HG03097 (cell line): ENCODE measurements around the gene C1QL4.

Experiments used
- ATAC-seq: cut with Tn5 transposase; IDR thresholded peaks from one replicate; pipeline ENCODE4 v1.9.1; 2021; ENCODE audit not compliant: unreplicated experiment, low FRiP score

The C1QL4 gene

DNA sequence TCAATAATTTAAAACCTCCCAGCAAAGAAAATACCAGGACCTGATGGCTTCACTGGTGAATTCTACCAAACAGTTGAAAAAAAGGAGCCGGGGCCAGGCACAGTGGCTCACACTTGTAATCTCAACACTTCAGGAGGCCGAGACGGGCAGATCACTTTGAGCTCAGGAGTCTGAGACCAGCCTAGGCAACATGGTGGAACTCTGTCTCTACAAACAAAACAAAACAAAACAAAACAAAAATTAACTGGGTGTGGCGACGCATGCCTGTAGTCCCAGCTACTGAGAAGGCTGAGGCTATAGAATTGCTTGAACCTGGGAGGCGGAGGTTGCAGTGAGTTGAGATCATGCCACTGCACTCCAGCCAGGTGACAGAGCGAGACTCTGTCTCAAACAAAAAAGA is 27.6 kb downstream of the C1QL4 start:
- no peak for ATAC-seq

DNA sequence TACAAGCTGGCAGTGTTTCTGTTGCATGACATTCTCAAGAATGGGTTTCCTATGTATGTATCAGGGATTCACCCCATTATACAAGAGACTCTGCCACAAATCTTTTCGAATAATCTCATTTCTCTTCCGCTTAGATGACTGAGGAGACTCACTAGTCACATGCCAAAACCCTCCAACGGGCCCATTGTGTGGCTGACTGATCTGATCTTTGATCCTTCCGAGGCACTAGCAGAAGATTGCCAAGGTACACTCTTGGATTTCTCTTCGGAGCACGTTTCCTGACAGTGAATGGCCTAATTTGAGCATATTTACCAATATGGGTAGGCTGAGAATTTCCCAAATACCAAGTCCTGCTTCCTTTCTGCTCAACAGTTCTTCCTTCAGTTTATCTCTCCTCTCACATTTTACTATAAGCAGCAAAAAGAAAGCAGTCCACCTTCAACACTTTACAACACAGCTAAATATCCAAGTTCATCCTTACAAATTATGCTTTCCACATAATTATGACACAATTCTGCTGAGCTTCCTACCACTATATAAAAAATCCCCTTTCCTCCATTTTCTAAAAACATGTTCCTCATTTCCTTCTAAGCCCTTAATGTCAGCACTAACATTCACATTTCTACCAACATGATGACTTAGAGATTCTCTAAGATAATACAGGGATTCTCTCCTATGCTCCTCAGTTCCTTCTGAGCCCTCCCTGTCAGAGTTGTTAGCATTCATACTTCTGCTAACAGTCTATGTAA is 31.1 kb downstream of the C1QL4 start:
- ATAC-seq: no peak

DNA sequence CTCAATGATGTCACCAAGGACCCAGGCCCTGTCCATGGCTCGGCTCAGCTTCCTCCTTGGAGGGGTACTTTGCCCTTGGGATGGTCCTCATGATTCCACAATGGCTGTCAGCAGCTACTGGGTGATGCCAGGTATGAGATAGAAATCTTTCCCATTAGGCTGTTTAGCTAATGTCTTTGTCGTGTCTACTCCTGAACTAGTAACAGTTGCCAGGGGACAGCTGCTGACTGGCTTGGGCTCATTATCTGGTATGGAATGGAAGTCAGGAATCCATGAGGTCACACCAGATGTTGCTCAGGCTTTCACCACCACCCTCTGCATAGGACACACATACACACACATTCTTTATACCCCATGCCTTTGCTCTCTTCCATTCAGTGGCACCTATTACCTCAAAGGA is 32.8 kb downstream of the C1QL4 start:
- no peak for ATAC-seq

DNA sequence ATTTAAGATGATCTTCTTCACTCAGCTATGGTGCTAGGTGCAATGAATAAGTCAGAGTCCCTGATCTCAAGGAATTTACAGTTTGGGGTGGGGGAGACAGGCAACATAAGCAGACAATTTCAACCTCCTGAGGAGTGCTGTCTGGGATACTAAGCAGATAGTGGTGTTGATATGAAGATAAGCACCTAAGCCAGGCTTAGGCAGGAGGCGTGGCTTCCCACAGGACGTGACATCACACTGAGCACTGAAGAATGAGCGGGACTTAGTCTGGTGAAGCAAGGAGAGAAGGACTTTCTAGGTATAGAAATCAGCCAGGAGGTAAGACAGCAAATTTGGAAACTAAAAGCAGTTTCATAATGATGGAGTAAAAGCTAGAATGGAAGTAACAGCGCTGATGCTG is 35.2 kb downstream of the C1QL4 start:
- no peak for ATAC-seq

DNA sequence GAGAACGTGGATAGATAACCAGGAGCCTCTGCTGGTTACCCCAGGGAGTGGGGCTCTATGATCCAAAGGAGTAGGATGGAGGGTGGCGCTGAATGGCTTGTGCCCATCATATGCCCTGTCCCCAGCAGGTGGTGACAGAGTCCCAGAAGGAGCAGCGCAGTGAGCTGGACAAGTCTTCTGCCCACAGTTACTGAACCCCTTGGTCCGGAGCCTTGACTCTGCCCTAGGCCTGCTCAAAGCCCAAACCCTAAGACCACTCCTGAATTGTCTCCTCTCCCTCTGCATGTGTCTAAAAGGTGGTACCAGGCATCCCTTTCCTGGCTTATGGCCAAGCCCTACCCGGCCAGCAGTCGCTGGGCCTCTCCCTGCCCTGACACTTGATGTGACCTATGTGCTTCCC is 38.8 kb downstream of the C1QL4 start:
- no peak for ATAC-seq

DNA sequence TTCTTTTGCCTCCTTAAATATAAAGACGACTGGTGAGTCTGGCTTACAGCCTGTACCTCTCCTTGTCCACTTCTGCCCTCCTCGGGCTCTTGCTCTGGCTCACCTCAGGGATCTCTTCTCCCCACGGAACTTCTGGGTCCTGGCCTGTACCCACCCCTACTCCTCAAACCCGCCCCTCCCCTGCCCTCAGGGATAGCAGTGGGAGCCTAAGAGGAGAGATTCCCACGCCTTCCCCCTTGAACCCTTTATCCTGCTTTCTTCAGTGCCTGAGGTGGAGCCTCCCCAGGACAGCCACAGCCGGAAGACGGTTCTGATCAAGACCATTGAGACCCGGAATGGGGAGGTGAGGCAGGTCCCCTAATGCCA is 39.3 kb downstream of the C1QL4 start:
- no peak for ATAC-seq

DNA sequence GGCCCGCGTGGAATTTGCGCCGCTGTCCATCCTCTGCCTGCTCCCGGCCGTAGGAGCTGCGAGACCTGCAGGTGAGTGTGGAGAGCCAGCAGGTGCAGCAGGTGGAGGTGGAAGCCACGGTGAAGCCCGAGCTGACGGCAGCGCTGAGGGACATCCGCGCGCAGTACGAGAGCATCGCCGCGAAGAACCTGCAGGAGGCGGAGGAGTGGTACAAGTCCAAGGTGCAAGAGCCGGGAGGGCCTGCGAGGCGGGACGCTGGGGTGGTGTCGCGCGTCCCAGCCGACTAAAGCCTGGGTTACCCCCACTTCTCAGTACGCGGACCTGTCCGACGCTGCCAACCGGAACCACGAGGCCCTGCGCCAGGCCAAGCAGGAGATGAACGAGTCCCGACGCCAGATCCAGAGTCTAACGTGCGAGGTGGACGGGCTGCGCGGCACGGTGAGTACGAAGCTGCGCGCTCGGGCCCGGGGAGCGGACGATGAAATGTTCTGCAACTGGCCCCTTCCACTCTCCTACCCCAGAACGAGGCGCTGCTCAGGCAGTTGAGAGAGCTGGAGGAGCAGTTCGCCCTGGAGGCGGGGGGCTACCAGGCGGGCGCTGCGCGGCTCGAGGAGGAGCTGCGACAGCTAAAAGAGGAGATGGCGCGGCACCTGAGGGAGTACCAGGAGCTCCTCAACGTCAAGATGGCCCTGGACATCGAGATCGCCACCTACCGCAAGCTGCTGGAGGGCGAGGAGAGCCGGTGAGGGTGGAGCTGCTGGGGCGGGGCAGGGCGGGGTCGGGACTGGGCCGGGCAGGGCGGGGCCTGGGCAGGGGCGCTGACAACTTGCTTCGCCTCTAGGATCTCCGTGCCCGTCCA is 39.9 kb downstream of the C1QL4 start:
- ATAC-seq: no peak

DNA sequence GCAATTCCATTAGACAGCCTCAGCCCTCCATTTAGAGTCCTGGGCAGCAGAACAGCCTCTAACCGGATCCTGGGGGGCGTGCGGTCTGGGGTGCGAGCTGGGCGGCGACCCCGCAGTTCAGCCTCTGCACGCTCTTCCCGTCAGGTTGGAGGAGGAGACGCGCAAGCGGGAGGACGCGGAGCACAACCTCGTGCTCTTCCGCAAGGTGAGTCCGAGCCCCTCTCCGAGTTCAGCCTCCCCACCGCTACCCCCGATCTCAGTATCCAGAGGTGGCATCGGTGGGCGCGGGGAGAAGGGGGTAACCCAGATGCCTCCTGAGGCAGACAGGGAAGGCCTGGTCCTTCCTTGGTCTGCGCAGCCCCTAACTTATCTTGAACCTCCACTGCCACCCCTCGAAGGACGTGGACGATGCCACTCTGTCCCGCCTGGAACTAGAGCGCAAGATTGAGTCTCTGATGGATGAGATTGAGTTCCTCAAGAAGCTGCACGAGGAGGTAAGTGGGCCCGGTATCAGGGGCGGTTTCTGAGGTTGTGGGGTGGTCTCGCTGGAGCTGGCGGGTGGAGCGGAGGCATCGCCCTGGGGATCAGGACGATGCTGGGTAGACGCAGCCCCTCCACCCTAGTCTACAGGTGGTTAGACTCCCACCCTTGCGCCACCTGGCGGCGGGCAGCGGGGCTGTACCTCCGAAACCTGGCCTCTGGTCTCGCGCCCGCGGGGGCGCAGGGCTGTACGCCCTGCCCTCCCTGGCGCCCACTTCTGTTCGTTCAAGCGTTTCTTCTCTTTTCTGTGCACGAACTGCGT is 40.8 kb downstream of the C1QL4 start:
- no peak for ATAC-seq

DNA sequence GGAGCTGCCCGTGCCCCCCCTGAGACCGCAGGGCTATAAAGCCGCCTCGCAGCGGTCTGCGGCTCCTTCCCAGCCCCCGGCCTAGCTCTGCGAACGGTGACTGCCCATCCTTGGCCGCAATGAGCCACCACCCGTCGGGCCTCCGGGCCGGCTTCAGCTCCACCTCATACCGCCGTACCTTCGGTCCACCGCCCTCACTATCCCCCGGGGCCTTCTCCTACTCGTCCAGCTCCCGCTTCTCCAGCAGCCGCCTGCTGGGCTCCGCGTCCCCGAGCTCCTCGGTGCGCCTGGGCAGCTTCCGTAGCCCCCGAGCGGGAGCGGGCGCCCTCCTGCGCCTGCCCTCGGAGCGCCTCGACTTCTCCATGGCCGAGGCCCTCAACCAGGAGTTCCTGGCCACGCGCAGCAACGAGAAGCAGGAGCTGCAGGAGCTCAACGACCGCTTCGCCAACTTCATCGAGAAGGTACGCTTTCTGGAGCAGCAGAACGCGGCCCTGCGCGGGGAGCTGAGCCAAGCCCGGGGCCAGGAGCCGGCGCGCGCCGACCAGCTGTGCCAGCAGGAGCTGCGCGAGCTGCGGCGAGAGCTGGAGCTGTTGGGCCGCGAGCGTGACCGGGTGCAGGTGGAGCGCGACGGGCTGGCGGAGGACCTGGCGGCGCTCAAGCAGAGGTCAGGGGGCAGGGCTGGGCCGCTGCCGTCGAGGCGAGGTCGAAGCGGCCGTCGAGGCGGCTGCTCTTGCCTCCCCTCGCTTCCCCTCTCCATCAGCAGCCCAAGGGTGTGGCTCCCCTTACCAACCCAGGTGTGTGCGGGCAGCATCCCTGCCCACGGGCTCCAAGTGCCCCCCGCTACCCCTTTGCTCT is 41.7 kb downstream of the C1QL4 start, which contains the start of gene PRPH:
TSS of gene PRPH (plus strand) at position 66 of the 855 bp plus-strand sequence. CDS start at position 120, 54 bp downstream.
- ATAC-seq: no peak

DNA sequence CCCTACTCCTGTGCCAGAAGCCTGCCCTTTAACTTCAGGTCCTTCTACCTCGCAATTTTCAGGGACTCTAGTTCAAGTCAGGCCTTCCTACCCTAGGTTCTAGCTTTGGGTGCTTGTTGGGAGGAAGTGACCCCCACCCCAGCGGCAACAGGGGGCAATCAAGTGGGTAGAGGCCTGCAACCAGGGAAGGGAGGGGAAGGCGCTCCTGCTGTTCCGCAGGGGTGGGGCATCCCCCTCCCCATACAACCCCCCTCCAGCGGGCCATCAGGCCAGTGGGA is 42.2 kb downstream of the C1QL4 start:
- ATAC-seq: no peak

DNA sequence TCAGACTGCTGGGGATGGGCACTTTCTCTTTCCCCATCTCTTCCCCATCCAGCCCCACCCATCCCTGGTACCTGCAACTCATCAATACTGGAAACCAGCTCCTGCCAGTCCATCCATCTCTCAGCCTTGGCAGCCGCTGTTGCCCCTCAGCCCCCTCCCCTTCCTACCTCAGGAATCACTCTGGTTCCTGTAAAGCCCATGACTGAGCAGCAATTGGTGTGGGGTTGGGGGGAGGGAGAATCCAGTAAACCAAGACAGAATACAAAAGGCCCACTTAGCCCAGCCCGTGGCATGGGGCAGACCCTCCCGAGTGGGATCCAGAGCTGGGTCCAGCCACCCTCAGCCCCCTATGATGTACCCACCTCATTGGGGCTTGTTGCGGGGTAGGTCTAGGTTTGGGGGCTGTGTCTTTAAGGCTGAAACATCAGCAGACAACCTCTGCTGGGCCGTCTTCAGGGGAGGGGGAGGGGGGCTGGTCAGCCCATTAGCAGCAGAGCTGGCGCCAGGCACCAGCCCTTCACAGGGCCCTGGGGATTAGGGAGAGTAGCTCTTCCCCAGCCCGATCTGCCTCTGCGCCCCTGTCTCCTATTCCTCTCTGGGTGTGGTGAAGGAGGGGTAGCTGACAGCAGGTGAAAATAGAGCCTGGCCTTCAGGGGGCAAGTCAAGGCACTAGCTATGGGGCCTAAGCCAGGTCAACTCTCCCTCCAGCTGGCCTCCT is 42.7 kb downstream of the C1QL4 start:
- no peak for ATAC-seq

DNA sequence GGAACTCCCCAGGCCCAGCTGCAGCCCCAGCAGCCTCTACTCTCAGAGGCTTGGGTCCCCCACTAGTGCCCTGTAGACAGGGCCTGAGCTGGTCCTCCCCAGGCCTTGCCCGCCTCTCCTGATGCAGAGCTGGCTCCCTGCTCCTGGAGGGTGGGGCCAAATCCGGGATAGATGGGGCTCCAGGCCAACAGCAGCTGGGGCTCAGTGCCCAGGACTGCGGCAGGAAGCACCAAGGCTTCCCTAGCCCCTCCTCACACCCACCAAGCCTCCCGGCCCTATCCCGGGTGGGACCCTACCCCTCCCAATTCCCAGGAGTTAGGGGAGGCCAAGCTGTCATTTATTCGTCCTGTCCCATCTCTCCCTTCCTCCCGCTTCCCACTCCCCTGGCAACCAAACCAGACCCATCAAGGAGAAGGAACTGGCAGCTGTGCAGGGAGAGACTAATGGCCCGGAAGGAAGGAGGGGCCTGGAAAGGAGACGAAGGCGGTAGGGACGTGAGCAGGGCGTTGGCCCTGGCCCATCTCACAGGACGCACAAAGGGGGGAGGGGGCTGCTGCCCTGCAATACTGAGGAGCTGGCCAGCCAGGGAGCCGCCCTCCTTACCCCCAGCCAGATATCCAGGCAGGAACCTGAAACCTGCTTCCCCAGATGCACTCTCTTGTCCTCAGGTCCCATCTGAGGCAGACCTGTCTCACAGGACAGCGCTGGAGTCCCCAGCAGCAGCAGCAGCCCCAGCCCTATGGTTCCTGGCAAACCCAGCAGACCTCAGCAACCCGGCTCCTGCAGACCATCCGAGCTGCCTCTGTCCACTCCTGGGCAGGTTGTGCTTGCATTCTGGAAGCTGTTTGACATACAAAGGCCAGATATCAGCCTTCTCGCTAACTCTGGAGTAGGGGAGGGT is 43.7 kb downstream of the C1QL4 start:
- no peak for ATAC-seq

DNA sequence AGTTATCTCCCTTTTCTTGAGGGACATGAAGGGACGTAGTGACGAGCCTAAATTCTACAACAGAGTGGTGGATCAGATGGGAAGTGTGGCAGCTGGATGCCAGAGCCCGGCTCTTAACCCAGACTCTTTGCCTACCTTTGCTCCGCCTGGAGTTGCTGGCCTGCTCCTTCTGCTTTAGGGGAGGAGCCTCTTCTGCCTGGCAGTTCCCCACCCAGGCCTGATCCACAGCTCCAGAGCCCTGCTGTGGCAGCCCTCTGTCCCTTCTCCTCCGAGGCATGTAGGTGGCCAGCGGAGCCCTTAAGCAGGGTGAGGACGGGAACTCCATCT is 44.3 kb downstream of the C1QL4 start:
- no peak for ATAC-seq

DNA sequence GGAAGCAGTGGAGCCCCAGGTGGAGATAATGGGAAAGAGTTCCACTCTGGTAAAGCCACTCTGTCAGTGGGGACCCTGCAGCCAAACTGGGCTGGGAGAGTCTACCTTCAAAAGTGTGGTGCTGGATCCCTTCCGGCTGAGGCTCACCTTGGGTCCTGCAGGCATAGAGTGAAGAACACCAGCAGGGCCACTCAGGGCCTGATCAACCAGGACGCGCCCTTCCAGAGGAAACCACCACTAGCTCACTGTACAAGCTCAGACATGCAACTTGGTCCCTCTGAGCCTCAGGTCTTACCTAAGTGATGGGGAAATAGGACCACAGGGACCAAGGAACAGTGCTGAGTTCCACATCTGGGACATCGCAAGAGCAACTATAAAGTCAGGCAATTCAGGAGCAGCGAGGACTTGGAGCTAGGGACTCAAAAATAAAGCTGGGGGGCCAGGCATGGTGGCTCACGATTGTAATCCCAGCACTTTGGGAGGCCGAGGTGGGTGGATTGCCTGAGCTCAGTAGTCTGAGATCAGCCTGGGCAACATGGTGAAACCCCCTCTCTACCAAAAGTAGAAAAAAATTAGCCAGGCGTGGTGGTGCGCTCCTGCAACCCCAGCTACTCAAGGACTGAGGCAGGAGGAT is 47.9 kb downstream of the C1QL4 start:
- no peak for ATAC-seq

DNA sequence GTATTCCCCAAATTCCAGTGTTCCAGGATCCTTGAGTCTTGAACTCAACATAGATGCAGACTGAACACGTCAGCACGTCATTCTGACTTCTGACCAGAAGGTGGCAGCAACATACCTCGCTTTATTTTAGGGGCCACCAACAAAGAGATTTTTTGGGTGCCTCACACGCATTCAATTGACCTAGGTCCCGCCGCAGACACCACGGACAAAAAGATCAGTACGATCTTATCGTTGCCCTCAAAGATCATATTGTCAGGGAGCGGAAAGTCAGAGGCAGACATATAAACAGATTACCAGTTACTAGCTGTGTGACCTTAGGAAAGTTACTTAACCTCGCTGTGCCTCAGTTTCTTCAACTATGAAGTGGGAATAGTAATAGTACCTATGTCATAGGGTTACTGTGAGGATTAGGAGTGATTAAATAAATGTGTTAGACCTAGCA is 48.6 kb downstream of the C1QL4 start:
- ATAC-seq: no peak

DNA sequence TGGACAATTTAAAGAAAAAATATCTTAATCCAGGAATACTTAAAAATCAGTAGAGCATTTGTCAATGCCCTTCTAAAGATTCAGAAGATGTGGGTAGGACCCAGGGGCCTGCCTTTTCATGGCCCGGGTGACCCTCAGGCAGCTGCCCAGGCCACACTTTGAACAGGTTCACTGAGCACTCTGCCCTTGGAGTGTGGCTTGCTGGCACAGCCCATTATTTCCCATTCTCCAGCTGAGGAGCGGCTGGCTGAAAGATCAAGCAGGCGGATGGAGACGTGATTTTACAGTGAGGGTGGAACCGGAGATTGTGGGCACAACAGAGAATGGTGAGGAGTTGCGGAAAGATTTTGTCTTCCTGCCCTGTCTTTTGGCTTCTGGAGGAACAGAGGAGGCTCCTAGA is 49.1 kb downstream of the C1QL4 start:
- ATAC-seq: no peak

DNA sequence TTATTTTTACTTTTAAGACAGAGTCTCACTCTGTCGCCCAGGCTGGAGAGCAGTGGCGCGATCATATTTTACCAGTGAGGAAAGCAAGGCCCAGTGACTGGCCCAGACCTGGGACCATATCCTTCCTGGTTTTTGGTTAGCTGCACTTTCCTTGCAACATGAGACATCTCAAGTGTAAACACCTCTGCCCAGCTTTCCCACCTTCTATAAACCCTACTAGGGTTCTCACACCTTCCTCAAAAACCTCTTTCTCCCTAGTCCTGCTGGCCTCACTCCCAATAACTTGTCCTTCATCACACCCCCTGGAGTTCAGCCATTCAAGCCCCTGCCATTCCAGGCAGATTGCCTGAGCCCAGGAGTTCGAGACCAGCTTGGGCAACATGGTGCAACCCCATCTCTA is 52.3 kb downstream of the C1QL4 start:
- ATAC-seq: no peak
